ENCODE data around the gene RSPH1. TPM values are rescaled to one million over a fixed set of nuclear protein-coding genes. Genes with fewer than 3 reads are reported as not detected.
A peak's percentile ranks its signal among the peaks of the same experiment; 100 is the strongest.

The RSPH1 gene
- total RNA-seq, 2 donors from 2014 or later, result 1.8 to 2.2 TPM

- Mint-ChIP-seq H3K27me3 (ENCODE audit: insufficient read depth) (no peaks in the 10 kb centered on the region), H3K27ac (peak overlapping the region; percentile 50), H3K4me1 (peaks cover 79% of the 10 kb centered on the region), H3K4me3 (no peak overlapping the region), H3K9me3 (peaks cover 15% of the 10 kb centered on the region), H3K36me3 (ENCODE audit: low read depth) (no peaks in the 10 kb centered on the region)
- no peak for TF ChIP-seq CTCF (conservative IDR thresholded peaks at IDR 0.05)
- no peak overlapping the region for H3K9ac ChIP-seq (ENCODE audit: extremely low read depth, low read length, poor library complexity, severe bottlenecking)
- no peaks in the 10 kb centered on the region for H3K36me3 ChIP-seq (ENCODE audit: control insufficient read depth, insufficient read depth, low read length)
- DNase-seq, result peak; percentile 82
- no peaks in the 10 kb centered on the region for H3K27me3 ChIP-seq (ENCODE audit: control insufficient read depth, insufficient read depth, low read length, poor library complexity, severe bottlenecking)
- no peak overlapping the region for H3K27ac ChIP-seq (ENCODE audit: low read depth, low read length)
- H3K9me3 ChIP-seq (ENCODE audit: control insufficient read depth, low read length), result peaks cover 21% of the 10 kb centered on the region
- H3K4me3 ChIP-seq (ENCODE audit: low read length), result no peak overlapping the region
- WGBS, 2 experiments (ENCODE audit: insufficient coverage in 1 of 2, insufficient read length in 1 of 2), result 93 to 95% methylated on average over 12 to 17 of the region's 17 CpGs
- peaks cover 8% of the 10 kb centered on the region for H3K4me1 ChIP-seq (ENCODE audit: control insufficient read depth, insufficient read depth, low read length)
Measured at GRCh38 chr21:42463861-42464515, 32.0 kb downstream of the RSPH1 start.

- Mint-ChIP-seq H3K36me3 (ENCODE audit: low read depth) (peaks cover 2% of the 10 kb centered on the region), H3K27me3 (ENCODE audit: insufficient read depth) (no peaks in the 10 kb centered on the region), H3K4me1 (peaks cover 69% of the 10 kb centered on the region), H3K4me3 (no peak overlapping the region), H3K9me3 (peaks cover 24% of the 10 kb centered on the region), H3K27ac (peak overlapping the region; percentile 81)
- Histone ChIP-seq H3K27me3 (ENCODE audit: control insufficient read depth, insufficient read depth, low read length, poor library complexity, severe bottlenecking) (no peaks in the 10 kb centered on the region), H3K4me1 (ENCODE audit: control insufficient read depth, insufficient read depth, low read length) (peaks cover 4% of the 10 kb centered on the region), H3K27ac (ENCODE audit: low read depth, low read length) (no peak overlapping the region), H3K36me3 (ENCODE audit: control insufficient read depth, insufficient read depth, low read length) (no peaks in the 10 kb centered on the region), H3K9ac (ENCODE audit: extremely low read depth, low read length, poor library complexity, severe bottlenecking) (no peak overlapping the region), H3K4me3 (ENCODE audit: low read length) (no peak overlapping the region), H3K9me3 (ENCODE audit: control insufficient read depth, low read length) (peaks cover 38% of the 10 kb centered on the region)
- TF ChIP-seq CTCF (conservative IDR thresholded peaks at IDR 0.05), result no peak
- WGBS, 2 experiments (ENCODE audit: insufficient coverage in 1 of 2, insufficient read length in 1 of 2), result 81 to 82% methylated on average over 9 to 10 of the region's 10 CpGs
- DNase-seq, result peak; percentile 57
Measured at GRCh38 chr21:42461881-42462877, 33.8 kb downstream of the RSPH1 start.

- no peak overlapping the region for H3K9ac ChIP-seq (ENCODE audit: extremely low read depth, low read length, poor library complexity, severe bottlenecking)
- H3K27me3 ChIP-seq (ENCODE audit: control insufficient read depth, insufficient read depth, low read length, poor library complexity, severe bottlenecking), result no peaks in the 10 kb centered on the region
- H3K36me3 Mint-ChIP-seq (ENCODE audit: low read depth), result peaks cover 2% of the 10 kb centered on the region
- H3K36me3 ChIP-seq (ENCODE audit: control insufficient read depth, insufficient read depth, low read length), result no peaks in the 10 kb centered on the region
- DNase-seq, result peak; percentile 29
- WGBS, 2 experiments (ENCODE audit: insufficient coverage in 1 of 2, insufficient read length in 1 of 2), result 96 to 98% methylated on average over 5 of the region's 5 CpGs
- H3K27me3 Mint-ChIP-seq (ENCODE audit: insufficient read depth), result no peaks in the 10 kb centered on the region
- H3K4me3 ChIP-seq (ENCODE audit: low read length), result no peak overlapping the region
- H3K4me1 Mint-ChIP-seq, result peaks cover 62% of the 10 kb centered on the region
- no peak overlapping the region for H3K27ac ChIP-seq (ENCODE audit: low read depth, low read length)
- peak overlapping the region; percentile 8 for H3K27ac Mint-ChIP-seq
- no peak for TF ChIP-seq CTCF (conservative IDR thresholded peaks at IDR 0.05)
- peaks cover 4% of the 10 kb centered on the region for H3K4me1 ChIP-seq (ENCODE audit: control insufficient read depth, insufficient read depth, low read length)
- H3K4me3 Mint-ChIP-seq, result no peak overlapping the region
- peaks cover 30% of the 10 kb centered on the region for H3K9me3 Mint-ChIP-seq
- peaks cover 40% of the 10 kb centered on the region for H3K9me3 ChIP-seq (ENCODE audit: control insufficient read depth, low read length)
Measured at GRCh38 chr21:42461185-42461520, 34.9 kb downstream of the RSPH1 start.

Measured in endodermal cell (in vitro differentiated cells).